ENCODE data around the gene NDUFB1. TPM values are rescaled to one million over a fixed set of nuclear protein-coding genes. Genes with fewer than 3 reads are reported as not detected.

NDUFB1 gene
- total and polyA plus RNA-seq, 12 donors = 340 to 6,426 (median 496) TPM

GRCh38 chr14:92106143-92106926, 15.2 kb downstream of the NDUFB1 start, which contains the start of gene ATXN3:
ATXN3 (minus strand) TSS chr14:92106582; CDS start chr14:92106552, 30 bp downstream.
- intact Hi-C loops (cut with DNase I) = loop anchor here in 3 of 10 donors (1.0 to 10.0 kb wide), 4 partner anchors 14 to 64 kb away; partner anchors contain the start of genes CPSF2 (in 2 of the 3), NDUFB1 (in 2 of the 3) and TRIP11 (in 2 of the 3)
- no peaks in the 10 kb centered on the region for H3K27me3 ChIP-seq
- WGBS, 2 donors = 1% methylated on average over 64 to 65 of the region's 66 CpGs
- peak; percentile 67 to 92 (median 75) for TF ChIP-seq CTCF (IDR thresholded peaks at IDR 0.05)
- ATAC-seq (peak; percentile 94 to 97 (median 96)), DNase-seq (peak; percentile 96 to 98)
- no peaks in the 10 kb centered on the region for H3K9me3 ChIP-seq
- H3K4me1 ChIP-seq = peaks cover 3 to 46% (median 32%) of the 10 kb centered on the region in 9 donors
- H3K4me3 ChIP-seq = peak within 1 kb of the TSS; percentile 69 to 98 (median 92)
- peak within 1 kb of the TSS; percentile 93 to 99 (median 96) for H3K27ac ChIP-seq
- H3K36me3 ChIP-seq = no peaks in the 10 kb centered on the region

GRCh38 chr14:92105893-92106142, 15.7 kb downstream of the NDUFB1 start:
- peaks cover 3 to 49% (median 34%) of the 10 kb centered on the region in 9 donors for H3K4me1 ChIP-seq
- no peak for TF ChIP-seq CTCF (IDR thresholded peaks at IDR 0.05)
- H3K9me3 ChIP-seq = no peaks in the 10 kb centered on the region
- ATAC-seq (peak; percentile 29 to 75 (median 58)), DNase-seq (peak; percentile 59 to 72)
- no peaks in the 10 kb centered on the region for H3K36me3 ChIP-seq
- peak overlapping the region; percentile 69 to 98 (median 92) for H3K4me3 ChIP-seq
- no peaks in the 10 kb centered on the region for H3K27me3 ChIP-seq
- WGBS, 2 donors = 0 to 1% methylated on average over 10 of the region's 10 CpGs
- peak overlapping the region; percentile 93 to 99 (median 96) for H3K27ac ChIP-seq
- intact Hi-C loops (cut with DNase I) = loop anchor here in 3 of 10 donors (1.0 to 10.0 kb wide), 4 partner anchors 15 to 64 kb away; partner anchors contain the start of genes CPSF2 (in 2 of the 3), NDUFB1 (in 2 of the 3) and TRIP11 (in 2 of the 3)

GRCh38 chr14:92105073-92105892, 16.2 kb downstream of the NDUFB1 start:
- Histone ChIP-seq H3K27ac (peak overlapping the region; percentile 93 to 99 (median 96)), H3K27me3 (no peaks in the 10 kb centered on the region), H3K9me3 (no peaks in the 10 kb centered on the region), H3K4me3 (peak overlapping the region; percentile 69 to 98 (median 92)), H3K36me3 (no peaks in the 10 kb centered on the region), H3K4me1 (peaks cover 3 to 54% (median 36%) of the 10 kb centered on the region in 9 donors)
- DNase-seq (no peak), ATAC-seq (peak in 3 of 8 donors; percentile 0 to 12 (median 1))
- intact Hi-C loops (cut with DNase I) = loop anchor here in 2 of 10 donors (5.0 to 10.0 kb wide), 2 partner anchors 60 to 63 kb away; partner anchors contain the start of gene TRIP11 (in 2 of the 2)
- 51 to 52% methylated on average over 16 of the region's 16 CpGs for WGBS, 2 donors
- no peak for TF ChIP-seq CTCF (IDR thresholded peaks at IDR 0.05)
